ENCODE measurements around the gene FBXL7.

- TF ChIP-seq CTCF (IDR thresholded peaks at IDR 0.05) (no peak), EZH2 (IDR thresholded peaks at IDR 0.05) (no peak), EZH2phosphoT487 (IDR thresholded peaks at IDR 0.05) (no peak)
Observed at GRCh38 chr5:15669826-15670225, 169.8 kb downstream of the FBXL7 start.
